GM23338 (cell line): ENCODE data around the gene SLC25A25. TPM values are rescaled to one million over a fixed set of nuclear protein-coding genes. Genes with fewer than 3 reads are reported as not detected.
A peak's percentile ranks its signal among the peaks of the same experiment; 100 is the strongest.

Experiments
- ATAC-seq: fragments of 200-7000 bp; cut with Tn5 transposase; 3 replicates; pipeline ENCODE4 v1.9.1; 2020
- DNase-seq: peaks from one replicate; pipeline ENCODE4 v3.0.0-alpha.2; 2015; ENCODE audit warnings: low spot score
- H2AFZ ChIP-seq: fragments of 200-600 bp; sonication (generic); 2 replicates; pipeline ENCODE4 v1.8.0; 2016; ENCODE audit warnings: antibody characterized with exemption, mild to moderate bottlenecking, moderate library complexity
- H3F3A ChIP-seq: fragments of 200-600 bp; sonication (generic); replicated peaks from 2 replicates; pipeline ENCODE4 v1.8.0; 2017; ENCODE audit warnings: antibody characterized with exemption, mixed run types, low read depth
- H3K27ac ChIP-seq: fragments of 200-600 bp; sonication (generic); 2 replicates; pipeline ENCODE4 v1.6.1; 2016; ENCODE audit warnings: low read depth
- H3K27me3 ChIP-seq: fragments of 200-600 bp; sonication (generic); 2 replicates; pipeline ENCODE4 v1.8.0; 2016; ENCODE audit warnings: mild to moderate bottlenecking, mixed run types, moderate library complexity; ENCODE audit not compliant: insufficient read depth
- H3K36me3 ChIP-seq: fragments of 200-600 bp; sonication (generic); 2 replicates; pipeline ENCODE4 v1.8.0; 2016; ENCODE audit warnings: mild to moderate bottlenecking; ENCODE audit not compliant: insufficient read depth
- H3K4me1 ChIP-seq: fragments of 200-600 bp; sonication (generic); 2 replicates; pipeline ENCODE4 v1.8.0; 2016; ENCODE audit warnings: mild to moderate bottlenecking, moderate library complexity; ENCODE audit not compliant: insufficient read depth
- H3K4me2 ChIP-seq: fragments of 200-600 bp; sonication (generic); 2 replicates; pipeline ENCODE4 v1.7.1; 2017; ENCODE audit warnings: mixed run types
- H3K4me3 ChIP-seq: fragments of 200-600 bp; sonication (generic); 2 replicates; pipeline ENCODE4 v1.6.1; 2016; ENCODE audit warnings: mixed run types
- H3K79me2 ChIP-seq: fragments of 200-600 bp; sonication (generic); replicated peaks from 2 replicates; pipeline ENCODE4 v1.8.0; 2017; ENCODE audit warnings: mild to moderate bottlenecking; ENCODE audit not compliant: insufficient read depth
- H3K9me2 ChIP-seq: fragments of 200-600 bp; sonication (generic); 2 replicates; pipeline ENCODE4 v1.8.0; 2017; ENCODE audit not compliant: insufficient read depth
- H4K20me1 ChIP-seq: fragments of 200-600 bp; sonication (generic); replicated peaks from 2 replicates; pipeline ENCODE4 v1.8.0; 2017; ENCODE audit warnings: mild to moderate bottlenecking; ENCODE audit not compliant: insufficient read depth
- H3K27ac Mint-ChIP-seq: 2 replicates; pipeline ENCODE4 v1.8.0; 2020; ENCODE audit warnings: inconsistent platforms, mild to moderate bottlenecking, moderate library complexity, mixed read lengths
- H3K27me3 Mint-ChIP-seq: 3 replicates; pipeline ENCODE4 v1.8.0; 2022; ENCODE audit warnings: low read depth, mild to moderate bottlenecking, moderate library complexity, mixed read lengths, inconsistent platforms; ENCODE audit not compliant: insufficient read depth, poor library complexity
- H3K36me3 Mint-ChIP-seq: 3 replicates; pipeline ENCODE4 v1.8.0; 2021; ENCODE audit warnings: low read depth, mild to moderate bottlenecking, inconsistent platforms, moderate library complexity, mixed read lengths
- H3K4me1 Mint-ChIP-seq: 3 replicates; pipeline ENCODE4 v1.8.0; 2020; ENCODE audit warnings: mild to moderate bottlenecking, inconsistent platforms, mixed read lengths
- H3K4me3 Mint-ChIP-seq: 3 replicates; pipeline ENCODE4 v1.8.0; 2021; ENCODE audit warnings: moderate library complexity, mild to moderate bottlenecking, inconsistent platforms, mixed read lengths
- H3K9me3 Mint-ChIP-seq: 3 replicates; pipeline ENCODE4 v1.8.0; 2020; ENCODE audit warnings: moderate library complexity, mild to moderate bottlenecking, inconsistent platforms, mixed read lengths
- CREB1 ChIP-seq: fragments of 250-450 bp; sonication (Bioruptor Pico); IDR thresholded peaks from 2 replicates; pipeline ENCODE4 v1.5.0; 2020; ENCODE audit warnings: low read depth, mild to moderate bottlenecking, moderate library complexity
- ETS1 ChIP-seq: IDR thresholded peaks from 2 replicates; pipeline ENCODE4 v1.6.1; 2016; ENCODE audit warnings: antibody characterized with exemption
- EZH2 ChIP-seq: fragments of 200-600 bp; sonication (generic); IDR thresholded peaks from one replicate; pipeline ENCODE4 v1.8.0; 2017; ENCODE audit warnings: antibody characterized with exemption, mild to moderate bottlenecking, low read depth; ENCODE audit not compliant: unreplicated experiment
- EZH2phosphoT487 ChIP-seq: fragments of 200-600 bp; sonication (generic); IDR thresholded peaks from one replicate; pipeline ENCODE4 v1.8.1; 2018; ENCODE audit warnings: antibody characterized with exemption; ENCODE audit not compliant: unreplicated experiment
- JUNB ChIP-seq: IDR thresholded peaks from one replicate; pipeline ENCODE4 v1.6.1; 2016; ENCODE audit warnings: antibody characterized with exemption; ENCODE audit not compliant: unreplicated experiment
- NANOG ChIP-seq: IDR thresholded peaks from 2 replicates; pipeline ENCODE4 v1.6.1; 2016; ENCODE audit warnings: antibody characterized with exemption, borderline replicate concordance
- POLR2AphosphoS5 ChIP-seq: IDR thresholded peaks from 2 replicates; pipeline ENCODE4 v1.6.1; 2016; ENCODE audit warnings: antibody characterized with exemption, low read depth
- STAT1 ChIP-seq: IDR thresholded peaks from one replicate; pipeline ENCODE4 v1.6.1; 2016; ENCODE audit warnings: antibody characterized with exemption; ENCODE audit not compliant: unreplicated experiment
- ZNF114 ChIP-seq: fragments of 250-450 bp; sonication (Bioruptor Pico); IDR thresholded peaks from 2 replicates; pipeline ENCODE4 v1.5.0; 2020; ENCODE audit warnings: mild to moderate bottlenecking, moderate library complexity
- ZNF331 ChIP-seq: fragments of 250-450 bp; sonication (Bioruptor Pico); IDR thresholded peaks from 2 replicates; pipeline ENCODE4 v1.5.0; 2020; ENCODE audit warnings: low read depth, mild to moderate bottlenecking, moderate library complexity
- polyA plus RNA-seq: library from polyadenylated mRNA; unstranded; fragments of >200 nt; fragmentation: Nextera tagmentation; extraction: Ambion mirVana; gene quantifications from 2 replicates; pipeline ENCODE4 v1.2.1, GENCODE V29; 2016
- total RNA-seq: library from RNA; depleted of rRNA; stranded (reverse); fragments of >200 nt; shearing (Covaris generic); gene quantifications from 2 replicates; pipeline ENCODE4 v1.2.3, GENCODE V29; 2014
- TF ChIP-seq, protein P1 (sequence below): IDR thresholded peaks from one replicate; pipeline ENCODE4 v1.6.1; 2018; ENCODE audit warnings: antibody characterized with exemption; ENCODE audit not compliant: unreplicated experiment
- TF ChIP-seq, protein P2 (sequence below): fragments of 250-450 bp; sonication (Bioruptor Pico); IDR thresholded peaks from 2 replicates; pipeline ENCODE4 v1.5.0; 2020; ENCODE audit warnings: mild to moderate bottlenecking, moderate library complexity

SLC25A25 gene
- total and polyA plus RNA-seq, 2 experiments from 2014 or later = 7.1 to 27.0 TPM

DNA sequence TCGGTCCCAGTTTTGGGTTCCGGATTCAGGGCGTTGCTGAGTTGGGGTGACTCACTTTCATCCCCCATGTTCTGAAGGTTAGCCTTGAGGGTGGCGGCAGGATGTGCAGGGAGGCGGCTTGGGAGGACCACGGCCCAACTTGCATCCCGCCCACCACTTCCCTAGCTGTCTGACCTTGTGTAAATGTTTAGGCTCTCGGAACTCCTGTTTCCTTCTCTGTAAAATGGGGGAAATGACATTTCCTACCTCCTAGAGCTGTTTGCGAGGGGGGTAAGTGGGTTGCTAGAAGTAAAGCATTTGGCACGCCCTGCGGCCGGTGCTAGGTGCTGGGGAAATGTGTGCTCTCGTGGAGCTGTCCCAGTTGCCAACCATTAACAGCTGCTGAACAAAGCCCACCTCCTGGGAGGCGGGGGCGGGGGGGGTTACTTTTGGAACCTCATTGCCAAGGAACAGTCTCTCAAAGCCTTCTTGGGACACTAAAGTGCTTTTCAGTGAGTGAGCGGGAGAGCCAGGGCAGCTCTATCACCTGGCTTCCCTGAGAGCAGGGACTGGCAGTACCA lies 32.0 kb downstream of the SLC25A25 start (continued):
- TF ChIP-seq, protein P1, sequence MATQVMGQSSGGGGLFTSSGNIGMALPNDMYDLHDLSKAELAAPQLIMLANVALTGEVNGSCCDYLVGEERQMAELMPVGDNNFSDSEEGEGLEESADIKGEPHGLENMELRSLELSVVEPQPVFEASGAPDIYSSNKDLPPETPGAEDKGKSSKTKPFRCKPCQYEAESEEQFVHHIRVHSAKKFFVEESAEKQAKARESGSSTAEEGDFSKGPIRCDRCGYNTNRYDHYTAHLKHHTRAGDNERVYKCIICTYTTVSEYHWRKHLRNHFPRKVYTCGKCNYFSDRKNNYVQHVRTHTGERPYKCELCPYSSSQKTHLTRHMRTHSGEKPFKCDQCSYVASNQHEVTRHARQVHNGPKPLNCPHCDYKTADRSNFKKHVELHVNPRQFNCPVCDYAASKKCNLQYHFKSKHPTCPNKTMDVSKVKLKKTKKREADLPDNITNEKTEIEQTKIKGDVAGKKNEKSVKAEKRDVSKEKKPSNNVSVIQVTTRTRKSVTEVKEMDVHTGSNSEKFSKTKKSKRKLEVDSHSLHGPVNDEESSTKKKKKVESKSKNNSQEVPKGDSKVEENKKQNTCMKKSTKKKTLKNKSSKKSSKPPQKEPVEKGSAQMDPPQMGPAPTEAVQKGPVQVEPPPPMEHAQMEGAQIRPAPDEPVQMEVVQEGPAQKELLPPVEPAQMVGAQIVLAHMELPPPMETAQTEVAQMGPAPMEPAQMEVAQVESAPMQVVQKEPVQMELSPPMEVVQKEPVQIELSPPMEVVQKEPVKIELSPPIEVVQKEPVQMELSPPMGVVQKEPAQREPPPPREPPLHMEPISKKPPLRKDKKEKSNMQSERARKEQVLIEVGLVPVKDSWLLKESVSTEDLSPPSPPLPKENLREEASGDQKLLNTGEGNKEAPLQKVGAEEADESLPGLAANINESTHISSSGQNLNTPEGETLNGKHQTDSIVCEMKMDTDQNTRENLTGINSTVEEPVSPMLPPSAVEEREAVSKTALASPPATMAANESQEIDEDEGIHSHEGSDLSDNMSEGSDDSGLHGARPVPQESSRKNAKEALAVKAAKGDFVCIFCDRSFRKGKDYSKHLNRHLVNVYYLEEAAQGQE = no peak
- no peak for TF ChIP-seq EZH2phosphoT487
- TF ChIP-seq POLR2AphosphoS5 = no peak
- TF ChIP-seq ETS1 = no peak
- TF ChIP-seq STAT1 = no peak
- no peak for TF ChIP-seq ZNF331 (CRISPR knock-in tag)
- TF ChIP-seq NANOG = no peak
- no peak for TF ChIP-seq EZH2
- no peak for TF ChIP-seq ZNF114 (CRISPR knock-in tag)
- no peak for TF ChIP-seq CREB1

GRCh38 chr9:128100581-128100980 lies 32.5 kb downstream of the SLC25A25 start:
- peaks cover 35% of the 10 kb centered on the region for H3K4me1 ChIP-seq
- Mint-ChIP-seq H3K27me3 (peaks cover 25% of the 10 kb centered on the region), H3K36me3 (peaks cover 47% of the 10 kb centered on the region), H3K4me3 (peak overlapping the region; percentile 96; the same call in 1 of the 3 replicates), H3K27ac (peak overlapping the region; percentile 48; the same call in 1 of the 2 replicates), H3K4me1 (peaks cover 58% of the 10 kb centered on the region), H3K9me3 (no peaks in the 10 kb centered on the region)
- peaks cover 25% of the 10 kb centered on the region for H4K20me1 ChIP-seq
- no peaks in the 10 kb centered on the region for H3K9me2 ChIP-seq
- ATAC-seq (no peak), DNase-seq (no peak)
- H3K36me3 ChIP-seq = peaks cover 5% of the 10 kb centered on the region
- peaks cover 40% of the 10 kb centered on the region for H3K79me2 ChIP-seq
- H3F3A ChIP-seq = 0 out of 2 replicates have a peak, but pooled peaks cover 8% of the 10 kb centered on the region
- peak overlapping the region; percentile 95 for H3K27ac ChIP-seq
- no peak overlapping the region for H3K4me3 ChIP-seq
- no peaks in the 10 kb centered on the region for H3K27me3 ChIP-seq
- no peak overlapping the region for H2AFZ ChIP-seq
- H3K4me2 ChIP-seq = no peak overlapping the region; the same call in 1 of the 2 replicates
- TF ChIP-seq ETS1 = no peak
- no peak for TF ChIP-seq CREB1
- TF ChIP-seq JUNB = no peak
- TF ChIP-seq EZH2 = no peak
- no peak for TF ChIP-seq STAT1
- no peak for TF ChIP-seq EZH2phosphoT487
- no peak for TF ChIP-seq POLR2AphosphoS5
- TF ChIP-seq, protein P2, sequence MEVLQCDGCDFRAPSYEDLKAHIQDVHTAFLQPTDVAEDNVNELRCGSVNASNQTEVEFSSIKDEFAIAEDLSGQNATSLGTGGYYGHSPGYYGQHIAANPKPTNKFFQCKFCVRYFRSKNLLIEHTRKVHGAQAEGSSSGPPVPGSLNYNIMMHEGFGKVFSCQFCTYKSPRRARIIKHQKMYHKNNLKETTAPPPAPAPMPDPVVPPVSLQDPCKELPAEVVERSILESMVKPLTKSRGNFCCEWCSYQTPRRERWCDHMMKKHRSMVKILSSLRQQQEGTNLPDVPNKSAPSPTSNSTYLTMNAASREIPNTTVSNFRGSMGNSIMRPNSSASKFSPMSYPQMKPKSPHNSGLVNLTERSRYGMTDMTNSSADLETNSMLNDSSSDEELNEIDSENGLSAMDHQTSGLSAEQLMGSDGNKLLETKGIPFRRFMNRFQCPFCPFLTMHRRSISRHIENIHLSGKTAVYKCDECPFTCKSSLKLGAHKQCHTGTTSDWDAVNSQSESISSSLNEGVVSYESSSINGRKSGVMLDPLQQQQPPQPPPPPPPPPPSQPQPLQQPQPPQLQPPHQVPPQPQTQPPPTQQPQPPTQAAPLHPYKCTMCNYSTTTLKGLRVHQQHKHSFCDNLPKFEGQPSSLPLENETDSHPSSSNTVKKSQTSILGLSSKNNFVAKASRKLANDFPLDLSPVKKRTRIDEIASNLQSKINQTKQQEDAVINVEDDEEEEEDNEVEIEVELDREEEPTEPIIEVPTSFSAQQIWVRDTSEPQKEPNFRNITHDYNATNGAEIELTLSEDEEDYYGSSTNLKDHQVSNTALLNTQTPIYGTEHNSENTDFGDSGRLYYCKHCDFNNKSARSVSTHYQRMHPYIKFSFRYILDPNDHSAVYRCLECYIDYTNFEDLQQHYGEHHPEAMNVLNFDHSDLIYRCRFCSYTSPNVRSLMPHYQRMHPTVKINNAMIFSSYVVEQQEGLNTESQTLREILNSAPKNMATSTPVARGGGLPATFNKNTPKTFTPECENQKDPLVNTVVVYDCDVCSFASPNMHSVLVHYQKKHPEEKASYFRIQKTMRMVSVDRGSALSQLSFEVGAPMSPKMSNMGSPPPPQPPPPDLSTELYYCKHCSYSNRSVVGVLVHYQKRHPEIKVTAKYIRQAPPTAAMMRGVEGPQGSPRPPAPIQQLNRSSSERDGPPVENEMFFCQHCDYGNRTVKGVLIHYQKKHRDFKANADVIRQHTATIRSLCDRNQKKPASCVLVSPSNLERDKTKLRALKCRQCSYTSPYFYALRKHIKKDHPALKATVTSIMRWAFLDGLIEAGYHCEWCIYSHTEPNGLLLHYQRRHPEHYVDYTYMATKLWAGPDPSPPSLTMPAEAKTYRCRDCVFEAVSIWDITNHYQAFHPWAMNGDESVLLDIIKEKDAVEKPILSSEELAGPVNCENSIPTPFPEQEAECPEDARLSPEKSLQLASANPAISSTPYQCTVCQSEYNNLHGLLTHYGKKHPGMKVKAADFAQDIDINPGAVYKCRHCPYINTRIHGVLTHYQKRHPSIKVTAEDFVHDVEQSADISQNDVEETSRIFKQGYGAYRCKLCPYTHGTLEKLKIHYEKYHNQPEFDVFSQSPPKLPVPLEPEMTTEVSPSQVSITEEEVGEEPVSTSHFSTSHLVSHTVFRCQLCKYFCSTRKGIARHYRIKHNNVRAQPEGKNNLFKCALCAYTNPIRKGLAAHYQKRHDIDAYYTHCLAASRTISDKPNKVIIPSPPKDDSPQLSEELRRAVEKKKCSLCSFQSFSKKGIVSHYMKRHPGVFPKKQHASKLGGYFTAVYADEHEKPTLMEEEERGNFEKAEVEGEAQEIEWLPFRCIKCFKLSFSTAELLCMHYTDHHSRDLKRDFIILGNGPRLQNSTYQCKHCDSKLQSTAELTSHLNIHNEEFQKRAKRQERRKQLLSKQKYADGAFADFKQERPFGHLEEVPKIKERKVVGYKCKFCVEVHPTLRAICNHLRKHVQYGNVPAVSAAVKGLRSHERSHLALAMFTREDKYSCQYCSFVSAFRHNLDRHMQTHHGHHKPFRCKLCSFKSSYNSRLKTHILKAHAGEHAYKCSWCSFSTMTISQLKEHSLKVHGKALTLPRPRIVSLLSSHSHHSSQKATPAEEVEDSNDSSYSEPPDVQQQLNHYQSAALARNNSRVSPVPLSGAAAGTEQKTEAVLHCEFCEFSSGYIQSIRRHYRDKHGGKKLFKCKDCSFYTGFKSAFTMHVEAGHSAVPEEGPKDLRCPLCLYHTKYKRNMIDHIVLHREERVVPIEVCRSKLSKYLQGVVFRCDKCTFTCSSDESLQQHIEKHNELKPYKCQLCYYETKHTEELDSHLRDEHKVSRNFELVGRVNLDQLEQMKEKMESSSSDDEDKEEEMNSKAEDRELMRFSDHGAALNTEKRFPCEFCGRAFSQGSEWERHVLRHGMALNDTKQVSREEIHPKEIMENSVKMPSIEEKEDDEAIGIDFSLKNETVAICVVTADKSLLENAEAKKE (CRISPR knock-in tag) = no peak
